Thyroid gland (tissue), 4 donors: ENCODE data around the gene SMO. TPM values are rescaled to one million over a fixed set of nuclear protein-coding genes. Genes with fewer than 3 reads are reported as not detected.
A peak's percentile ranks its signal among the peaks of the same experiment; 100 is the strongest.

ENCODE experiments used
- DNase-seq, 2 donors: peaks; one replicate each; pipeline ENCODE4 v3.0.0-alpha.2; 2019
- H3K27ac ChIP-seq, 3 donors: fragments of 200-600 bp; sonication (generic); 1 replicate in 2 of 3; 2 replicates in 1 of 3; pipeline ENCODE4 v1.5.1; 2016 to 2019; ENCODE audit warnings: mild to moderate bottlenecking in 1 of 3, moderate library complexity in 1 of 3
- H3K27me3 ChIP-seq: fragments of 200-600 bp; sonication (generic); one replicate; pipeline ENCODE4 v1.5.1; 2019
- H3K36me3 ChIP-seq, 2 donors: fragments of 200-600 bp; sonication (generic); one replicate each; pipeline ENCODE4 v1.5.1; 2016 to 2019
- H3K4me1 ChIP-seq, 2 donors: fragments of 200-600 bp; sonication (generic); one replicate each; pipeline ENCODE4 v1.5.1; 2017 to 2019
- H3K4me3 ChIP-seq, 3 donors: fragments of 200-600 bp; sonication (generic); replicated peaks in 1 of 3; 1 replicate in 2 of 3; 2 replicates in 1 of 3; pipeline ENCODE4 v1.5.1; 2016; ENCODE audit warnings: mild to moderate bottlenecking in 1 of 3
- H3K9me3 ChIP-seq: fragments of 200-600 bp; sonication (generic); one replicate; pipeline ENCODE4 v1.5.1; 2017
- POLR2A ChIP-seq, 2 donors: fragments of 450-650 bp; IDR thresholded peaks; one replicate each; pipeline ENCODE4 v1.6.1; 2017; ENCODE audit warnings: antibody characterized with exemption in 2 of 2, mild to moderate bottlenecking in 2 of 2, moderate library complexity in 1 of 2
- WGBS, 2 donors: methylation state at CpG; one replicate each; pipeline ENCODE4 v1.1.5; 2017; 5-methylcytosine and 5-hydroxymethylcytosine counted together
- intact Hi-C: fragments of 100-400 bp; cut with DNase I; formaldehyde crosslinking; loops from one replicate; pipeline ENCODE4 v1.15.1; 2023
- total RNA-seq, 4 donors: library from RNA; depleted of rRNA; stranded (reverse); fragments of >200 nt; gene quantifications; one replicate each; pipeline ENCODE4 v1.2.3, GENCODE V29; 2016
- TF ChIP-seq, protein P1 (sequence below), 6 experiments: fragments of 200-600 bp in 3 of 6; fragments of 450-650 bp in 3 of 6; sonication (generic) in 3 of 6; IDR thresholded peaks; one replicate each; pipeline ENCODE4 v1.5.1; 2016 to 2019; ENCODE audit warnings: antibody characterized with exemption in 6 of 6, mild to moderate bottlenecking in 2 of 6, inconsistent platforms in 1 of 6, moderate library complexity in 1 of 6

SMO gene
- total RNA-seq, 4 donors from 2014 or later: 10.5 to 17.4 (median 14.7) TPM

DNA sequence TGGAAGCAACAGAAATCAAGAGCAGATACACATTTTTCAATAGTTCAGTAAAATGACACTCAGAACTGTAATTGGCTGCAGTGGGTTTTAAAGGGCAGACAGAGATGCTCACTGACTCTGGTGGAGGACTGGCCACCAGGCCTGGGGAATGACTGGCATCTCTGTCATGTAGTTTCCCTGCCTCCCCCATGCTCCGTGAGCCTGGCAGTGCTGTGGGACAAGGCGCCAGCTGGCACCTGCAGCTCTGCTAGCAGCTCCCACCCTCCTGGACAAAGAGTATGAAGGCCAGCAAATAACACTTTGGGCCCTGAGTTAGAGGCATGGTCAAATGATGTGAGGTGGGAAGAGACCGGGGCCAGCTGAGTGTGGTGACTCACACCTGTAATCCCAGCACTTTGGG is 28.9 kb upstream of the SMO start:
- no peak overlapping the region for H3K4me3 ChIP-seq
- 76 to 86% methylated on average over 3 of the region's 3 CpGs for WGBS, 2 donors
- H3K9me3 ChIP-seq: no peaks in the 10 kb centered on the region
- H3K27ac ChIP-seq: no peak overlapping the region
- TF ChIP-seq, protein P1, sequence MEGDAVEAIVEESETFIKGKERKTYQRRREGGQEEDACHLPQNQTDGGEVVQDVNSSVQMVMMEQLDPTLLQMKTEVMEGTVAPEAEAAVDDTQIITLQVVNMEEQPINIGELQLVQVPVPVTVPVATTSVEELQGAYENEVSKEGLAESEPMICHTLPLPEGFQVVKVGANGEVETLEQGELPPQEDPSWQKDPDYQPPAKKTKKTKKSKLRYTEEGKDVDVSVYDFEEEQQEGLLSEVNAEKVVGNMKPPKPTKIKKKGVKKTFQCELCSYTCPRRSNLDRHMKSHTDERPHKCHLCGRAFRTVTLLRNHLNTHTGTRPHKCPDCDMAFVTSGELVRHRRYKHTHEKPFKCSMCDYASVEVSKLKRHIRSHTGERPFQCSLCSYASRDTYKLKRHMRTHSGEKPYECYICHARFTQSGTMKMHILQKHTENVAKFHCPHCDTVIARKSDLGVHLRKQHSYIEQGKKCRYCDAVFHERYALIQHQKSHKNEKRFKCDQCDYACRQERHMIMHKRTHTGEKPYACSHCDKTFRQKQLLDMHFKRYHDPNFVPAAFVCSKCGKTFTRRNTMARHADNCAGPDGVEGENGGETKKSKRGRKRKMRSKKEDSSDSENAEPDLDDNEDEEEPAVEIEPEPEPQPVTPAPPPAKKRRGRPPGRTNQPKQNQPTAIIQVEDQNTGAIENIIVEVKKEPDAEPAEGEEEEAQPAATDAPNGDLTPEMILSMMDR (IDR thresholded peaks at IDR 0.05): no peak
- no peaks in the 10 kb centered on the region for H3K36me3 ChIP-seq
- DNase-seq: no peak
- intact Hi-C loops: no loop called here
- no peaks in the 10 kb centered on the region for H3K27me3 ChIP-seq
- H3K4me1 ChIP-seq: peaks cover 20 to 23% of the 10 kb centered on the region in 2 donors

DNA sequence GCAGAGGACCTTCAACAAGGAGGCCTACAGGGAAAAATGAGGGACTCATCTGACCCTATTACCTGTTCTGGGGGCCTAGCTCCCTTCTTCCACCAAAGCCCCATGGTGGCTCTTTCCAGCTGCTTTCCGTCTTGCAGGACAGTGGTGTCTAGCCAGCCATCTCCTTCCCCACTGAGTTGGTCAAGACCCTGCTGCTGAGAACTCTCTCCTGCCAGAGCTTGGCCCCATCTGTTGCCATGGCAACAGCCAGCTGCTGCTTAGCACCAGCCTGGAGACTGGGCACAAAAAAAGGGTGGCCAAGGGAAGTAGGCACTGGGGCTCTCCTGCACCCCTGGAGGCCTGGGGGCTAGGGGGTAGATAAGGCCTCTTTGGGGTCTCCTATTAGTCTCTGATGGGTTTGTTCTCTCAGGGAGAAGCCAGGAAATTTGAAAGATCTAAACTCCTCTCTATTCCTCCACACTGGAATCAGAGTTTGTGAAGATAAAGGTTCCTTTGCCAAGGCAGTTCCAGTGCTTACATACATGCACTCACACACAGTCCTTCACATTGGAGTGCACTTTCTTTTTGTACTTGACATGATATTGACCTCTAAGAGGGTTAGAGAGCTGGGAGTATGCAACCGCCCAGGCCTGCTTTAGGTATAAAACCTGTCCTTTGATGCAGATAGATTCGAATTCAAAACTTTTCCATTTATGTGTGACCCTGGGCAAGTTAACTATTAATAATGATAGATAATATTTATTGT is 28.1 kb upstream of the SMO start:
- Histone ChIP-seq H3K36me3 (no peaks in the 10 kb centered on the region), H3K27ac (peak overlapping the region in 1 of 3 donors; percentile 23), H3K27me3 (no peaks in the 10 kb centered on the region), H3K4me1 (peaks cover 20 to 23% of the 10 kb centered on the region in 2 donors), H3K9me3 (no peaks in the 10 kb centered on the region), H3K4me3 (no peak overlapping the region)
- WGBS, 2 donors: 57 to 60% methylated on average over 3 of the region's 3 CpGs
- peak; percentile 30 to 42 for DNase-seq
- intact Hi-C loops: loop anchor here (5.0 kb wide), 1 partner anchor 52 kb away; no protein-coding TSS in a partner anchor
- no peak for TF ChIP-seq POLR2A (IDR thresholded peaks at IDR 0.05)
- TF ChIP-seq, protein P1 (IDR thresholded peaks at IDR 0.05): no peak

DNA sequence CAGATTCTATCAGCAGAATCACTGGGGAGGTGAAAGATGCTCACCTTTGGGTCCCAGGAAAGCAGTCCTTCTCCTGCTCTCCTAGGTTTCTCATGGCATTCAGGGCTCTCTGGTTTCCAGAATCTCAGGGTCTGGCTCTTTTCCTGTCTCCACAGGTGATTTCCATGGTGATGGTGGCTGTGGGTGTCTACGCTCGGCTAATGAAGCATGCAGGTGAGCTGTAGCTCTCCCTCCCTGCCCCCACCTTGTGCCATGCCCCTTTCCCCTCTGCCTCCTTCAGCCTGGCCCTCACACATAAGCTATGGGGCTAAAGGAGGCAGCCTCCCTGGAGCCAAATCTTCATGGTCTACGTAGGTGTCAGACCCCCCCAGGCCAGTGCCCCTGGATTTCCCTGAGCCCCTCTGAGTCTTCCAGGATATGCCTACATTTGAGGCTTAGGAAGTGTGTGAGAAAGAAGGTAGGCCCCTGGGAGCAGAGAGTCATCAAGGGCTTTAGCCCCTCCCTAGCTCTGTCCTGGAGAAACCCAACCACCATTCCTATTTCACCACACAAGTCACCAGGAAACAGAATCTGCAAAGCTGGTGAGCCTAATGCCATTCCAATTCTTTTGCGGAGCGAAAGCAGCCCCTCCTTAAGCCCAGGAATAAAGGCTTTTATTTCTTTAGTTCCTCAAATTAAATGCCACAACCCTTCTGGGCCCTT is 26.8 kb upstream of the SMO start:
- Histone ChIP-seq H3K4me3 (no peak overlapping the region), H3K4me1 (peaks cover 20 to 23% of the 10 kb centered on the region in 2 donors), H3K36me3 (no peaks in the 10 kb centered on the region), H3K27ac (no peak overlapping the region), H3K9me3 (no peaks in the 10 kb centered on the region), H3K27me3 (no peaks in the 10 kb centered on the region)
- WGBS, 2 donors: 79% methylated on average over 5 of the region's 5 CpGs
- no peak for TF ChIP-seq POLR2A (IDR thresholded peaks at IDR 0.05)
- TF ChIP-seq, protein P1 (IDR thresholded peaks at IDR 0.05): no peak
- DNase-seq: peak; percentile 52 to 60
- intact Hi-C loops: loop anchor here (5.0 kb wide), 1 partner anchor 51 kb away; no protein-coding TSS in a partner anchor

DNA sequence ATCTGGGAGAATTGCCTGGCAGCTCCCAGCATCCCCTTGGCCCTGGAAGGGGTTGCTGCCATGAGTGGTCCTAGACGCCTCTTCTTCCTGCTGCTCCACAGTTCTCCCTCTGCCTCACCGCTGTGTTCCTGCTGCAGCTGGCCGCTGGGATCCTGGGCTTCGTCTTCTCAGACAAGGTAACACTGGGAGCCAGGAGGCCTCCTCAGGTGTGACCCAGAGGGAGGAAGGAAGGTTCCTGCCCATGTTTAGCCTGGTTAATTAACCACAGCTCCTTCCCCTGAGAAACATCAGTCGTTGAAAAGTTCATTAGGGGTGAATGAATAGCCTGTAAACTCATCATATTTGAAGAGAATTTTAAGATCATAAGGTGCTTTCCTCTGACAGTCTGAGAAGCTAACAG is 25.7 kb upstream of the SMO start:
- TF ChIP-seq POLR2A (IDR thresholded peaks at IDR 0.05): no peak
- TF ChIP-seq, protein P1 (IDR thresholded peaks at IDR 0.05): no peak
- intact Hi-C loops: loop anchor here (5.0 kb wide), 1 partner anchor 50 kb away; no protein-coding TSS in a partner anchor
- no peaks in the 10 kb centered on the region for H3K36me3 ChIP-seq
- WGBS, 2 donors: 85 to 92% methylated on average over 5 of the region's 5 CpGs
- H3K9me3 ChIP-seq: no peaks in the 10 kb centered on the region
- no peak overlapping the region for H3K27ac ChIP-seq
- H3K4me1 ChIP-seq: peaks cover 20 to 23% of the 10 kb centered on the region in 2 donors
- no peaks in the 10 kb centered on the region for H3K27me3 ChIP-seq
- DNase-seq: no peak
- no peak overlapping the region for H3K4me3 ChIP-seq
